Right lobe of liver (tissue), 6 donors: ENCODE measurements around the gene FAM72B. TPM values are rescaled to one million over a fixed set of nuclear protein-coding genes. Genes with fewer than 3 reads are reported as not detected.
"Not testable (repeated sequence)": the region's sequence is repeated elsewhere in the genome, so short reads cannot be mapped to it uniquely, and the experiment has no call there.

Experiments
- ATAC-seq, 4 donors: fragments of 200-7000 bp; cut with Tn5 transposase; one replicate each; pipeline ENCODE4 v1.9.1; 2020; ENCODE audit warnings: mild to moderate bottlenecking in 4 of 4, moderate library complexity in 4 of 4
- DNase-seq, 3 donors: peaks; one replicate each; pipeline ENCODE4 v3.0.0-alpha.2; 2020
- H3K27ac ChIP-seq, 3 donors: fragments of 200-600 bp; one replicate each; pipeline ENCODE4 v1.8.0; 2022
- H3K27me3 ChIP-seq, 2 donors: fragments of 200-600 bp; one replicate each; pipeline ENCODE4 v1.8.0; 2022
- H3K36me3 ChIP-seq, 4 donors: fragments of 200-600 bp; sonication (generic) in 1 of 4; one replicate each; pipeline versions ENCODE4 v1.5.1 to v1.8.0; 2017 to 2022; ENCODE audit warnings: control low read depth in 1 of 4
- H3K4me1 ChIP-seq, 4 donors: fragments of 200-600 bp; sonication (generic) in 1 of 4; one replicate each; pipeline versions ENCODE4 v1.5.1 to v1.8.0; 2017 to 2022; ENCODE audit warnings: control low read depth in 1 of 4
- H3K4me3 ChIP-seq, 3 donors: fragments of 200-600 bp; one replicate each; pipeline ENCODE4 v1.8.0; 2022
- H3K9me3 ChIP-seq, 4 donors: fragments of 200-600 bp; sonication (generic) in 1 of 4; one replicate each; pipeline versions ENCODE4 v1.5.1 to v1.8.0; 2017 to 2022; ENCODE audit warnings: control low read depth in 1 of 4
- POLR2A ChIP-seq: fragments of 450-650 bp; IDR thresholded peaks from one replicate; pipeline ENCODE4 v1.6.1; 2017; ENCODE audit warnings: antibody characterized with exemption, mild to moderate bottlenecking
- WGBS: methylation state at CpG from one replicate; pipeline ENCODE4 v1.1.6; 2018; ENCODE audit warnings: low coverage, low lambda C conversion rate; ENCODE audit not compliant: insufficient coverage; ENCODE audit errors: missing lambda C conversion rate; 5-methylcytosine and 5-hydroxymethylcytosine counted together
- intact Hi-C, 2 donors: fragments of 100-400 bp; cut with DNase I; formaldehyde crosslinking; loops; one replicate each; pipeline versions ENCODE4 v1.11.2 to v1.14.1; 2022
- long read RNA-seq: library from polyadenylated mRNA; unstranded; transcript quantifications from one replicate; pipeline ENCODE4 v2.0.0, GENCODE V29; 2019
- total RNA-seq, 6 experiments: library from RNA; depleted of rRNA in 2 of 6; stranded (reverse); fragments of >200 nt in 2 of 6; fragmentation: NEBNext Ultra II Directional in 3 of 6; extraction: Animal tissue kit (Norgen Biotek cat#: 25700) in 3 of 6; gene quantifications; one replicate each; pipeline versions ENCODE4 v1.1.0 to v1.2.4, GENCODE V29; 2016 to 2023
- donor health status: DM: no; HTN: yes; CAD: no.
- donor health status: DM: no; HTN: no; CAD: no.
- donor health status: DM: no; HTN: no; CAD: no.
- donor health status: DM: no; HTN: yes; CAD: no.
- donor health status: DM: no; HTN: yes; CAD: no.

The FAM72B gene
- under 1 TPM in 4 of 6 experiments, not detected in 2; 0.38 to 0.68 (median 0.64) TPM for total RNA-seq
- long read RNA-seq = 0 reads

DNA sequence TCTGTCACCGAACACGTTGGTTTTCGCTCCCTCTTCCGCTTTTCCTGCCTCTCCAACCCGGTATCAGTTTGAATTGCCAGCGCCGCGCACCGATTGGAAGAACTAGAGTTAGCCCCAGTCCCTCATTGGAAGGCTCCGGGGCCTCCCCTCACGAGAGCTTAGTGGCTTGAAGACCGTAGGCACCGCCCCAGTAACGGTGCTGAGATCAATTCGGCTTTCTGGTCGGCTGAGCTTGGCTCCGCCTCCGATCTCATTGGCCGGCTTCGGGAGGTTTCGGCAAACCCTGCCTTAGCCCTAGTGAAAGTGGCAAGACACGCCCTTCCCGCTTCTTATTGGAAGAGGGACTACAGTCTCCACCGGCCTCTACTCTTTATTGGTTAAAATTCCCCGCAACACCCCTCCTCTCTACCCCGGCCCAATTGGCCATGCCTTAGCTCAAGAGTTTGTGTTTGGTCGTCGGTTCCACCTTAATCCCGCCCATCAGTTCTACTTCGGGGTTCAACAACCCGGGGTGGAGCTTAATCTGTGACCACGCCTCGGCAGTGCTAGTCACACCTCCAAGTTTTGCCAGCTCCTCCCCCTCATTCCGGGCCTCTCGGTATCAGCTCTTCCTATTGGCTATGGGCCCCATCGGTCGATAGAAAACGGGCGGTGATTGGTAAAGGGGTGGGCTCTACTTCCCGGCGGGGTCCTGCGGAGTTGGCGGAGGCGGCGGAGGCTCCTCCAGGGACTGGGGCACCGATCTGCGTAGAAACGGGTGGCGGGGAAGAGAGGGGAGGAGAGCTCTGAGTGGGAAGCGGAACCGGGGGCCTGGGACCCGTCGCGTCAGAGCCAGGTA lies at the start of gene FAM72B, which contains the start of gene SRGAP2C:
Gene FAM72B, minus strand, starts transcription at position 51 of the 838 bp plus-strand sequence. CDS start 851 bp downstream, outside the sequence.
Gene SRGAP2C, plus strand, starts transcription at position 686 of the 838 bp plus-strand sequence. CDS start 2,472 bp downstream, outside the sequence.
- H3K36me3 ChIP-seq, intact Hi-C loops, H3K27me3 ChIP-seq, H3K9me3 ChIP-seq, H3K4me1 ChIP-seq: not testable (repeated sequence)
- peak within 1 kb of the TSS in 2 of 3 donors; percentile 44 to 46 for H3K4me3 ChIP-seq
- 0% methylated on average over 14 of the region's 54 CpGs for whole genome bisulfite sequencing
- peak; percentile 81 to 91 (median 84) for ATAC-seq
- H3K27ac ChIP-seq = peak within 1 kb of the TSS in 2 of 3 donors; percentile 33 to 36
- peak; percentile 91 to 95 (median 95) for DNase-seq
- TF ChIP-seq POLR2A = peak; percentile 74

DNA sequence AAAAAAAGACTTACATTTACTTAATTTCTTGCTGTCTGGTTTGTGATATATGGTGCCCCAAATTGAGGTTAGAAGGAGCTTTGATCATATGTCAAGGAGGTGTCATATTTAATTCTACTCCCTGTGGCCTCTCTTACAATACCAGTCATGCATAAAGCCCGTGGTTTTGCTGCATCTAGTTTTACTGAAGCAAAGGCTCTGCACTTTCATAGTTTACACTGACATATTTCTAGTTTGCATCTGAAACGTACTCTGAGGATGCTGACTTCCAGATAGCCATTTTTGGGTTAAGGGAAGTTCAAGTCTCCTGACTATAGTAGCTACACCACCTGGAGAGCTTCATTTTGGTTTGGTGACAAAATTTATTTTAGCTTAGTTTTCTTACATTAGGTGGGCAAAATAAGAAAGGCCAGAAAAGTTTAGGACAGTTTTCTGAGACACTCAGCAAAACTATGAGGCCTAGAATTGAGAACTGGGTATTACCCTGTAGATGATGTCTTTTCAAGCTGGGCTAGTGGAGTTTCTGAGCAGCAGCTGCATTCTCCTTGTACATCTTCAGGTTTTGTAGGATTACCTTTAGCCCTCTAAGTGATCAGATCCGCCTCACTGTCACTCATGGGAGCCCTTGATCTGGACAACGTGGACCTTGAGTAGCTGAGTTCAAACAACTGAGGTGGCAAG lies 48.4 kb upstream of the FAM72B start:
- H3K4me3 ChIP-seq, H3K4me1 ChIP-seq, DNase-seq, ATAC-seq, intact Hi-C loops, H3K27me3 ChIP-seq, H3K9me3 ChIP-seq, H3K27ac ChIP-seq, H3K36me3 ChIP-seq: not testable (repeated sequence)
- 64% methylated on average over 1 of the region's 4 CpGs for WGBS

DNA sequence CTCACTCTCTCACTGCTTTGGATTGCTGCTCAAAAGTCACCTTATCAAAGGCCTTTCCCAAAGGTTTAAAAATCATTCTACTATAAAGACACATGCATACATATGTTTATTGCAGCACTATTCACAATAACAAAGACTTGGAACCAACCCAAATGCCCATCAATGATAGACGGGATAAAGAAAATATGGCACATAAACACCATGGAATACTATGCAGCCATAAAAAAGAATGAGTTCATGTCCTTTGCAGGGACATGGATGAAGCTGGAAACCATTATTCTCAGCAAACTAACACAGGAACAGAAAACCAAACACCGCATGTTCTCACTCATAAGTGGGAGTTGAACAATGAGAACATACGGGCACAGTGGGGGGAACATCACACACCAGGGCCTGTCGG lies 46.5 kb upstream of the FAM72B start:
- DNase-seq, H3K4me1 ChIP-seq, H3K4me3 ChIP-seq, H3K9me3 ChIP-seq, H3K27me3 ChIP-seq, ATAC-seq, H3K27ac ChIP-seq, intact Hi-C loops, H3K36me3 ChIP-seq: not testable (repeated sequence)
- 100% methylated on average over 1 of the region's 4 CpGs for WGBS

DNA sequence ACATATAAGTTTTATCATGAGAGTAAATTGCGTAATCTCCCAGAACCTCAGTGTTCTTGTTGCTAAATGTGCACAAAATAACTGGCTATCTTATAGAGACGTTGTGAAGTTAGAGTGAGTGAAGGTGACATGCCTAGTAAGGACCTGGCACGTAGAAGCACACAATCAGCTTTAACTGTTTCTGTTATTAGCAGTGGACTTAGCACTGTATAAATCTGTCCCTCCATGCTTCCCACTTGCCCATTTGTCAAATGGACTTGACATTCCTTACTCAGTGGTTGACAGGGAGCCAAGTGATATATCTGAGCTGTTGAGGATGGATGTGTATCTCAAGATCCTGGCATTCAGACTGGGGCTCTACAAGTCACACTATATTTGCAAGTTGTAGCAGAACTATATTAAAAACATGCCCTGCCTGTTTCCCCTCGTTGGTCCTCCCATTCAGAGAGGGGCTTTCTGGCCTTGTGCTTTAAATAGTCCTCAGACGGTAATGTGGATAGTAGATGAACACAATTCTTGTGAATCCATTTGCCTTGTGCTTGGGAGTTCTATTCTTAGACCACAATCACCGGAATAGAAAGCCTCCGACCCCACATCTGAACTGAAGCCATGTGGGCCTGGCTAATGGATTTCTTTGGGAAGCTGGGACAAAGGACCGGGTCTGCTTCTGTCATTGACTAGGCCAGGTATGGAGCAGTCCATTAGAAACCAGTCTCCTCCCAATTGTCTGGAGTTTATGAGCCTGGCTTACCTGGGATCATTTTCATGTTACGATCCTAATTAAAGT lies 43.6 kb upstream of the FAM72B start:
- H3K27ac ChIP-seq, H3K36me3 ChIP-seq, H3K9me3 ChIP-seq, H3K4me1 ChIP-seq, DNase-seq, H3K27me3 ChIP-seq, intact Hi-C loops, H3K4me3 ChIP-seq: not testable (repeated sequence)
- peak; percentile 19 to 64 (median 34) for ATAC-seq
- no CpG with 5 or more reads among the region's 9 CpGs for WGBS

DNA sequence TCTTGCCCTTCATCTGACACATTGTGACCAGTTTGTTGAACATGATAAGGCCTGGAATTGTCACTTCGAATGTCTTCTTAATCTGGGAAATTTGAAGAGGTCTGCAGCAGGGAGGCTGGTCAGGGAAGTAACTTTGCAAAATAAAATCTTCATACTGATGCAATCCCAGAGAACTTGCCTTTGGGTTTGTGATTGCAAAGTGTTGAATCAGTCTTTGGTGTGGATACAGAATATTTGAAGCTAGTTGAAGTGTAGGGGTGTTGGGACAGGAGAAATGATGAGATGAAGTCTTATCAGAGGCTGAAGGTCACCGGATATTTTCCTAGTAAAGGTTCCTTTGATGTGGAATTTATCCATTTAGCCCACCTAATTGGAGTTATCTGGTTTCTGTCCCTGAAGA lies 42.8 kb upstream of the FAM72B start:
- H3K27me3 ChIP-seq, intact Hi-C loops, DNase-seq, ATAC-seq, H3K9me3 ChIP-seq, H3K36me3 ChIP-seq, H3K4me1 ChIP-seq, H3K27ac ChIP-seq, H3K4me3 ChIP-seq: not testable (repeated sequence)
- WGBS = 50% methylated on average over 1 of the region's 2 CpGs

DNA sequence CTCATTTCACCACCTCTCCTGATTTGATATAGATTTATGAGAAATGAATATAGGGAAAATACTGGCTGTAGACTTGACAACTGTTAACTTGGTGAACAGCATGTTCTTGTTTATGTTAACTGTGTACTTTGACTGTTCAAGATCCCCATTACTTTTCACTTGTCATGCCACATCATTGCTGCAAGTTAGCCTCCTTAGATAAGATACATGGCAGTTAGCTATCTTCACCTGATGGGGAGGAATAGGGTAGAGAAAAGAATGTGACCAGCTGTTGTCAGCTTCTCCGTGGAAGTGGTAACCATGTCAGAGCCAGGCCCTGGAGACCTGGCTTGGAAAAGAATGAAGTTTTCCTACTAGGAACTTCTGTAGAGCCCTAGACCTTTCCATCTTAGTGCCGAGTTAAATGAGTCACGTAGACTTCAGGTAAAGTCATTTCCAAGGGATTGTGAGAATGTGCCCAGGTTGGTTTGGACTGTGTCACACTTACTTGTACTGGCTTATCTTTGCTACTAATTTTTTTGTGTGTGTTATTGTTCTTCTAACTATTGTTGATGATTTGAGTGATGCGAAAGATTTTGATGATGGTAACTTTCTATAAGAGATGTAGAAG lies 42.3 kb upstream of the FAM72B start:
- H3K27me3 ChIP-seq, H3K36me3 ChIP-seq, intact Hi-C loops, DNase-seq, H3K27ac ChIP-seq, H3K9me3 ChIP-seq, ATAC-seq, H3K4me3 ChIP-seq, H3K4me1 ChIP-seq: not testable (repeated sequence)
- no CpG with 5 or more reads among the region's 4 CpGs for WGBS

DNA sequence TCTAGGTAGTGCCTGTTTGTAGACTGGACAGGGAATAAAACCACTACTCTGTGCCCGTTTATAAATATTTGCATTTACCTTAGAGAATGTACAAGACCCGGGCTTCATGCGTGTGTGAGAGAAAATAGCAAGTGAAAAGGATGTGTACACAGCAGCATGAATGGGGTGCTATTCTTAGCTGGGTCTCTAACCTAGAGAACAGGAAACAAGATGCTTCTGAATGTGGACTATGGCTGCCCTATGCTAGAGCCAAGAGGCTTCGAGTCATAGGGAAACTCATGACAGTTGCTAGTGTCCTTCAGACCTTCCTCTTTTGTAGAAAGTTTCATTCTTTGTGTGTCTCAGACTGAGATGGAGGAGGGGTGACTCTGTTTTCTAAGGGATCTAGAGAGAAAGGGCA lies 40.6 kb upstream of the FAM72B start:
- H3K27me3 ChIP-seq, H3K4me3 ChIP-seq, H3K4me1 ChIP-seq, H3K27ac ChIP-seq, H3K9me3 ChIP-seq, DNase-seq, H3K36me3 ChIP-seq, intact Hi-C loops: not testable (repeated sequence)
- 55% methylated on average over 2 of the region's 4 CpGs for WGBS
- ATAC-seq = peak; percentile 56 to 87 (median 79)

DNA sequence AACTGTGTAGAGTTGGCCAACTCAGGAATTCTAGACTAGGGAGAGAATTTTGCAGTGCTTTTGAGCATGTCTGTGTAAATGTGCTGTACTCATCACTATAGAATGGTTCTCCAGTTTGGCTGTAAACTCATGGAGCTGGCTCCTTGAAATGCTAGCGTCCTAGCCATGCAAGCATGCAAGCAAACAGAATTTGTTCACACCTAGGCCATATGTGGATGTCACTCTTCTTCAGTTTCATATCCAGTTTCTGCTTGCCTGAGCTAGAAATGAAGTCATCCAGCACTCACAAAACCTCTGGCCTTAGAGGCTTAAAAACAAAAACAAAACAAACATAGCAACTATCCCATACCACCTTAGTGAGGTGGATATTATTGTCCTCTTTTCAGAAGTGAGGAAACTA lies 37.6 kb upstream of the FAM72B start:
- H3K4me1 ChIP-seq, intact Hi-C loops, H3K36me3 ChIP-seq, DNase-seq, H3K9me3 ChIP-seq, H3K27me3 ChIP-seq, H3K27ac ChIP-seq, H3K4me3 ChIP-seq: not testable (repeated sequence)
- ATAC-seq = peak in 1 of 4 donors; percentile 15
- 100% methylated on average over 1 of the region's 1 CpG for WGBS

DNA sequence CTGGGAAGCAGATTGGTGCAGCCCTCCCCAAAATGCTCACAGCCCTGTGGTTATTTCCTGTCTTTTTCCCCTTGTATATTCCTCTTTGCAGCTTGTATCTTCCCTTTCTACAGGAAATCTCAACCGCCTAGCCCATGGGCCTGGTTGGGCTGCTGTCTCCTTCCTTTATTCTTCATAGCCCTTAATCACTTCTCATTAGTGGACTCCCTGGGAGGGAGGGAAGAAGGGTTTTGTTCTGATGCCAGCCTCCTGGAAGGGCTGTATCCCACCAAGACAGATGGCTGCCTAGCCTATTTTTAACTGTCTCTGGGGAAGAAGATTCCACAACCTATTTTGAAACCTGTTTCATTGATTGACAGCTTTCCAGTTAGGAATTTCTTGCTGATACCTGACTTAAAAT lies 32.5 kb upstream of the FAM72B start:
- H3K27ac ChIP-seq, ATAC-seq, H3K4me1 ChIP-seq, H3K27me3 ChIP-seq, H3K36me3 ChIP-seq, DNase-seq, H3K4me3 ChIP-seq, intact Hi-C loops, H3K9me3 ChIP-seq: not testable (repeated sequence)
- WGBS = no CpG with 5 or more reads among the region's 1 CpG

DNA sequence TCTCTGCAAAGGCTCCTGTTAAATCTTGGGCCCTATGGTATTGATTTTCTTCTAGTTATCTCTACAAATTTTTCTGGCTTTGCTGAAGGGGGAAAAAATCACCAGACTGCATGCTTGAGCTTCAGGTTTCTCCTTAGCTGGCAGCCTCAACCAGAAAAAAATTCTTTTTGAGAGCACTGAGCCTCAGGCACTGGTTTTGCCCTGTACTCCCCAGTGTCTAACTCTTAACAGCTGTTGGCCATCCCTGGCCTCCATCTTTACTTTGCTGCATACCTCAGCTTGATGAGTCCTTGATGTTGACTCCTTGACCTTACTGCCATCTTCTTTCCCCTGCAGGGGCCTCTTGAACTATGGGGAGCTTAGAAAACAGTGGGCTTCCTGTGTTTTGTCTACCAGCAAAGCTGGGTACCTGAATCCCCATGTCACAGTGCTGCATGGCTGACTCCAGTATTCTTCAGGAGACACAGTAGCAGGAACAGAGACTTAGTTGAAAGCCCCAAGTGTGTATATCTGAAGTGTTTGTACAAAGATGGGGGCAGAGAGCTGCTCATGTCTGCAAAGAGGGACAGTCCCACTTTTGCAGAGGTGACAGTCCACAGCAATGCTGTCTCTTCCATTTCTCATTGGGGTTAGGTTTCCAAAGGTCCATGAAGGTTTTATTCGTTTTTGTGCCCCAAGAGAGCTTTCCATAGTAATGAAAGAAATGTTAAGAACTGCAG lies 31.7 kb upstream of the FAM72B start:
- H3K27ac ChIP-seq, DNase-seq, H3K36me3 ChIP-seq, intact Hi-C loops, H3K27me3 ChIP-seq, H3K4me1 ChIP-seq, ATAC-seq, H3K4me3 ChIP-seq, H3K9me3 ChIP-seq: not testable (repeated sequence)
- no CpG with 5 or more reads among the region's 1 CpG for WGBS
